Measurements from ENCODE around the gene RCCD1.

DNA sequence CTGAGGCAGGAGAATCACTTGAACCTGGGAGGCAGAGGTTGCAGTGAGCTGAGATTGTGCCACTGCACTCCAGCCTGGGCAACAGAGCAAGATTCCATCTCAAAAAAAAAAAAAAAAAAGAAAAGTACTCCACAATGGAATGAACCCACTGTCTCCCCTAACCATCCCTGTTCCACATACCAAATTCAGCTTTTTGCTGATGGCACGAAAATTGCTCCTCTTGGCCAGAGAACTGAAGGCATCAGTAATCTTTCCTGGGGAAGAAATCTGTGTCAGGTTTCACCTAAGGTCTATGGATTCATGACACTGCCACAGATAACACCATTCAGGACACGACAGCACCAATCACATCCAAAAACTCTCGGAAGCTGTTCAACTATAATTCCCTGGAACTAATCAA, 46.5 kb downstream of the RCCD1 start:
- TF ChIP-seq, protein P1, sequence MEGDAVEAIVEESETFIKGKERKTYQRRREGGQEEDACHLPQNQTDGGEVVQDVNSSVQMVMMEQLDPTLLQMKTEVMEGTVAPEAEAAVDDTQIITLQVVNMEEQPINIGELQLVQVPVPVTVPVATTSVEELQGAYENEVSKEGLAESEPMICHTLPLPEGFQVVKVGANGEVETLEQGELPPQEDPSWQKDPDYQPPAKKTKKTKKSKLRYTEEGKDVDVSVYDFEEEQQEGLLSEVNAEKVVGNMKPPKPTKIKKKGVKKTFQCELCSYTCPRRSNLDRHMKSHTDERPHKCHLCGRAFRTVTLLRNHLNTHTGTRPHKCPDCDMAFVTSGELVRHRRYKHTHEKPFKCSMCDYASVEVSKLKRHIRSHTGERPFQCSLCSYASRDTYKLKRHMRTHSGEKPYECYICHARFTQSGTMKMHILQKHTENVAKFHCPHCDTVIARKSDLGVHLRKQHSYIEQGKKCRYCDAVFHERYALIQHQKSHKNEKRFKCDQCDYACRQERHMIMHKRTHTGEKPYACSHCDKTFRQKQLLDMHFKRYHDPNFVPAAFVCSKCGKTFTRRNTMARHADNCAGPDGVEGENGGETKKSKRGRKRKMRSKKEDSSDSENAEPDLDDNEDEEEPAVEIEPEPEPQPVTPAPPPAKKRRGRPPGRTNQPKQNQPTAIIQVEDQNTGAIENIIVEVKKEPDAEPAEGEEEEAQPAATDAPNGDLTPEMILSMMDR (IDR thresholded peaks at IDR 0.05; ENCODE audit: extremely low read depth in 1 of 2, insufficient read depth in 1 of 2, low read depth in 1 of 2, low read length in 2 of 2), result no peak
- no peak for TF ChIP-seq POLR2AphosphoS5 (IDR thresholded peaks at IDR 0.05; ENCODE audit: insufficient read depth, low read depth, low read length)
- TF ChIP-seq EZH2 (IDR thresholded peaks at IDR 0.05; ENCODE audit: borderline replicate concordance, low read depth, low read length, severe bottlenecking), result no peak
